IMR-90 (cell line): ENCODE results near the gene GPR33. TPM values are rescaled to one million over a fixed set of nuclear protein-coding genes. Genes with fewer than 3 reads are reported as not detected.

Experiments used
- ATAC-seq: fragments of 200-7000 bp; cut with Tn5 transposase; 2 replicates; pipeline ENCODE4 v1.9.1; 2020; ENCODE audit warnings: low read depth, mild to moderate bottlenecking, moderate library complexity
- BruUV-seq: library from RNA; stranded (reverse); fragments of 400-500 nt; replicated peaks from 2 replicates; lab custom pipeline; 2021; lab: Mats Ljungman, UMichigan
- CTCF ChIA-PET: fragments of 300-600 bp; formaldehyde crosslinking; extraction: SDS; loops from one replicate; lab custom pipeline; 2021; ENCODE audit warnings: antibody characterized with exemption; lab: Yijun Ruan, JAX
- POLR2A ChIA-PET: fragments of 300-600 bp; sonication (Branson Sonifier 250); formaldehyde crosslinking; loops from one replicate; lab custom pipeline; 2022; ENCODE audit warnings: antibody characterized with exemption; ENCODE audit not compliant: unreplicated experiment; lab: Charles Lee
- DNase-seq: peaks from one replicate; pipeline ENCODE4 v3.0.0; 2013
- H2AFZ ChIP-seq: replicated peaks from 2 replicates; pipeline ENCODE3; 2013; ENCODE audit warnings: low read length, mild to moderate bottlenecking; ENCODE audit not compliant: poor library complexity
- H2AK5ac ChIP-seq: 2 replicates; pipeline ENCODE4 v1.6.1; 2013; ENCODE audit warnings: low read depth, low read length, inconsistent platforms
- H2AK9ac ChIP-seq: replicated peaks from 2 replicates; pipeline ENCODE3; 2013; ENCODE audit warnings: mild to moderate bottlenecking, low read depth, low read length, moderate library complexity; ENCODE audit not compliant: poor library complexity
- H2BK120ac ChIP-seq: 2 replicates; pipeline ENCODE4 v1.6.1; 2013; ENCODE audit warnings: low read depth, low read length, inconsistent platforms
- H2BK15ac ChIP-seq: 3 replicates; pipeline ENCODE4 v1.6.1; 2013; ENCODE audit warnings: low read depth, low read length, inconsistent platforms
- H2BK20ac ChIP-seq: 2 replicates; pipeline ENCODE4 v1.6.1; 2013; ENCODE audit warnings: low read depth, mild to moderate bottlenecking, inconsistent platforms, low read length, moderate library complexity
- H2BK5ac ChIP-seq: 2 replicates; pipeline ENCODE4 v1.6.1; 2013; ENCODE audit warnings: mild to moderate bottlenecking, low read depth, low read length, inconsistent platforms; ENCODE audit not compliant: poor library complexity, severe bottlenecking
- H3K14ac ChIP-seq: replicated peaks from 2 replicates; pipeline ENCODE4 v1.6.1; 2013; ENCODE audit warnings: low read depth, low read length, inconsistent platforms
- H3K18ac ChIP-seq: 2 replicates; pipeline ENCODE4 v1.6.1; 2013; ENCODE audit warnings: low read depth, low read length, control low read depth
- H3K23ac ChIP-seq: 2 replicates; pipeline ENCODE4 v1.6.1; 2013; ENCODE audit warnings: low read depth, low read length, inconsistent platforms
- H3K27ac ChIP-seq: 2 replicates; pipeline ENCODE4 v1.5.1; 2013; ENCODE audit warnings: mild to moderate bottlenecking, control low read depth, low read length; ENCODE audit not compliant: insufficient read depth
- H3K27me3 ChIP-seq: 2 replicates; pipeline ENCODE4 v1.6.1; 2013; ENCODE audit warnings: low read length; ENCODE audit not compliant: control insufficient read depth, insufficient read depth
- H3K36me3 ChIP-seq: 2 replicates; pipeline ENCODE4 v1.6.1; 2013; ENCODE audit warnings: low read length, mixed read lengths; ENCODE audit not compliant: control insufficient read depth, insufficient read depth
- H3K4ac ChIP-seq: 2 replicates; pipeline ENCODE4 v1.6.1; 2013; ENCODE audit warnings: low read depth, low read length, inconsistent platforms
- H3K4me1 ChIP-seq: 2 replicates; pipeline ENCODE4 v1.6.1; 2013; ENCODE audit warnings: low read length, mixed read lengths; ENCODE audit not compliant: control insufficient read depth, insufficient read depth
- H3K4me2 ChIP-seq: 2 replicates; pipeline ENCODE4 v1.6.1; 2013; ENCODE audit warnings: low read depth, mild to moderate bottlenecking, control low read depth, low read length, moderate library complexity
- H3K4me3 ChIP-seq: 2 replicates; pipeline ENCODE4 v1.5.1; 2013; ENCODE audit warnings: low read depth, mild to moderate bottlenecking, control low read depth, low read length, moderate library complexity; ENCODE audit not compliant: insufficient read depth
- H3K56ac ChIP-seq: 2 replicates; pipeline ENCODE4 v1.6.1; 2013; ENCODE audit warnings: low read length, inconsistent platforms; ENCODE audit not compliant: insufficient read depth; ENCODE audit errors: extremely low read depth
- H3K79me1 ChIP-seq, 2 experiments: 2 replicates each; pipeline ENCODE4 v1.6.1; 2013; ENCODE audit warnings: low read length in 2 of 2, inconsistent platforms in 1 of 2, low read depth in 1 of 2
- H3K9ac ChIP-seq: 2 replicates; pipeline ENCODE4 v1.6.1; 2013; ENCODE audit warnings: low read depth, low read length, control low read depth
- H3K9me1 ChIP-seq: 2 replicates; pipeline ENCODE4 v1.6.1; 2013; ENCODE audit warnings: low read length, inconsistent platforms; ENCODE audit not compliant: insufficient read depth
- H3K9me3 ChIP-seq: 2 replicates; pipeline ENCODE4 v1.6.1; 2013; ENCODE audit warnings: low read length; ENCODE audit not compliant: control insufficient read depth, insufficient read depth
- H4K20me1 ChIP-seq: 2 replicates; pipeline ENCODE4 v1.6.1; 2013; ENCODE audit warnings: low read length, inconsistent platforms; ENCODE audit not compliant: insufficient read depth
- H4K5ac ChIP-seq: 2 replicates; pipeline ENCODE4 v1.6.1; 2013; ENCODE audit warnings: mild to moderate bottlenecking, low read depth, low read length, control low read depth
- H4K8ac ChIP-seq, 2 experiments: 2 replicates each; pipeline ENCODE4 v1.6.1; 2013; ENCODE audit warnings: low read depth in 2 of 2, low read length in 2 of 2, control low read depth in 1 of 2, inconsistent platforms in 1 of 2
- H4K91ac ChIP-seq: 2 replicates; pipeline ENCODE4 v1.6.1; 2013; ENCODE audit warnings: low read depth, low read length, inconsistent platforms; ENCODE audit not compliant: insufficient read depth
- CEBPB ChIP-seq: IDR thresholded peaks from 2 replicates; pipeline ENCODE4 v1.6.1; 2012; ENCODE audit warnings: low read depth, low read length, improper control_type of control experiment
- CHD1 ChIP-seq: IDR thresholded peaks from 2 replicates; pipeline ENCODE4 v1.6.1; 2012; ENCODE audit warnings: low read depth, low read length, improper control_type of control experiment
- FOS ChIP-seq: fragments of 150-350 bp; IDR thresholded peaks from 2 replicates; pipeline ENCODE4 v1.6.1; 2016; ENCODE audit warnings: low read depth, low read length
- MXI1 ChIP-seq: IDR thresholded peaks from 2 replicates; pipeline ENCODE4 v1.6.1; 2012; ENCODE audit warnings: low read depth, mild to moderate bottlenecking, low read length, moderate library complexity, borderline replicate concordance
- RFX5 ChIP-seq: IDR thresholded peaks from 2 replicates; pipeline ENCODE4 v1.8.0; 2012; ENCODE audit warnings: low read depth, mild to moderate bottlenecking, low read length, moderate library complexity
- SMC3 ChIP-seq: fragments of 150-350 bp; IDR thresholded peaks from 2 replicates; pipeline ENCODE4 v1.6.1; 2016; ENCODE audit warnings: low read depth, mild to moderate bottlenecking, antibody characterized with exemption, low read length, moderate library complexity
- WGBS, 2 experiments: methylation state at CpG; one replicate each; pipeline versions ENCODE4 v1.1.5 to v1.1.7; 2013; ENCODE audit warnings: missing lambda C conversion rate in 2 of 2; ENCODE audit not compliant: insufficient read length in 1 of 2; ENCODE audit errors: extremely low coverage in 2 of 2; 5-methylcytosine and 5-hydroxymethylcytosine counted together
- dilution Hi-C: fragments of 300-500 bp; cut with HindIII; formaldehyde crosslinking; loops from one replicate; pipeline ENCODE4 v1.14.3; 2018; ENCODE audit warnings: low sequenced_read_pairs; ENCODE audit not compliant: unreplicated experiment
- in situ Hi-C: fragments of 300-500 bp; cut with MboI; formaldehyde crosslinking; loops from 3 replicates; pipeline ENCODE4 v1.14.3; 2019; ENCODE audit warnings: low sequenced_read_pairs, inconsistent platforms, mixed read lengths
- intact Hi-C: fragments of 100-400 bp; cut with micrococcal nuclease; formaldehyde crosslinking; loops from 2 replicates; pipeline ENCODE4 v1.10.0; 2022
- polyA plus RNA-seq, 3 experiments: library from polyadenylated mRNA; depleted of rRNA; stranded (reverse); fragments of >200 nt; gene quantifications; 2 replicates each; pipeline ENCODE4 v1.2.3, GENCODE V29; 2012; ENCODE audit warnings: low replicate concordance in 1 of 3
- total RNA-seq: library from RNA; depleted of rRNA; stranded (reverse); fragments of >200 nt; gene quantifications from 2 replicates; pipeline ENCODE4 v1.2.3, GENCODE V29; 2012
- TF ChIP-seq, protein P1 (sequence below): conservative IDR thresholded peaks from 2 replicates; pipeline ENCODE4 v1.5.1; 2012; ENCODE audit warnings: mild to moderate bottlenecking, low read depth, low read length, improper control_type of control experiment

GPR33 gene
- total and polyA plus RNA-seq, 2 of the 4 experiments (the other 2 are of a cell fraction): not detected

DNA sequence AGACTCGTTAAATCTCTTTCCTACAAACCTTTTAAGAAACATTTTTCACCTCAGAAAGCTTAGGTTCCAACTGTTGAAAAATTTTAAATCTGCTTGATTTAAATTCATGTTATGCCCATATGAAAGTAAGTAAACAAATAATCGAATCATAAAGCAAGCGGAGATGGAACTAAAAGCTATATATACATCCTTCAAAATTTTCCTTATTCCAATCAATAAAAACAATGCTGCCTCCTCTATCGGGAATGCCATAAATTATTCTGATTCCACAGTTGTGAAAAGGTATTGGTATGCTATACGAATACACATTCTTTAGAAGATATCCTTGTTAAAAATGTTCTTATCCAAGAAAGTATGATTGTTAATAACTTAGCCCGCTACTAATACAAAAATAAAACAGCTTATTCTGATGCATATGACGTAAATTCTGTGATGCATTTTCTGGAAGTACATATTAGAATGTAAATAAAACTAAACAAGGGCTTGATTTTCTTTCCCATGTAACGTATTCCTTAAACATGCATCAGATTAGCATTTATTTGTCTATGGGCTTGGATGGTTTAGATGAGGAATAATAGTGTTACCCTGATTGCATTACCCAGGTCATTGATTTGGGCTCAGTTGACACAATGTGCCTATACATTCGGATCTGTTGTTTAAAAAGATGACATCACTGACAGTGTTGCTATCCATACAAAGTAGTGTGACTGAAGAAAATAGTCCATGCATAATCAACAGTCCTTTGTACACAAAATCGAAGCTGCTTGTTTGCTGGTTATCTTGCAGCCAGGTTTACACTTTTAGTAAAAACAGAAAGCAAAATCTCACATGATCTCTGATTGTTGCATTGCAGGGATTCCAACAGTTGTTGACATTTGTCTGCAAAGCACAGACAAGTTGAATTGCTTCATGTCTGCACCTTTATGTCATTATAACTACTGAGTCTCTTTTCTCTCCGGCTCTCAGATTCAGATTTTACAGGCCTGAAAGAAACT lies 29.9 kb downstream of the GPR33 start:
- peak overlapping the region; percentile 68; the same call in 1 of the 2 replicates for H4K5ac ChIP-seq
- no peak overlapping the region for H2BK20ac ChIP-seq
- H3K27ac ChIP-seq: no peak overlapping the region
- no peak overlapping the region for H3K18ac ChIP-seq
- peak overlapping the region; percentile 74; the same call in 1 of the 2 replicates for H3K4me2 ChIP-seq
- no TSS peak for BruUV-seq
- H2AK5ac ChIP-seq: no peak overlapping the region
- H2AFZ ChIP-seq: no peak overlapping the region
- H2BK15ac ChIP-seq: no peak overlapping the region
- ChIA-PET CTCF (interaction anchor here (1.4 kb wide), 1 partner anchor 9 kb away, joined by 3 read pairs; no protein-coding TSS in a partner anchor), POLR2A (interaction anchor here (0.7 kb wide), 1 partner anchor 614 kb away, joined by 3 read pairs; no protein-coding TSS in a partner anchor)
- H2BK120ac ChIP-seq: no peak overlapping the region
- peak overlapping the region; percentile 36; the same call in 1 of the 2 replicates for H3K9ac ChIP-seq
- H3K23ac ChIP-seq: no peak overlapping the region
- peaks cover 9% of the 10 kb centered on the region in 2 experiments; a peak in 3 of 4 replicates for H3K79me1 ChIP-seq
- intact Hi-C loops: loop anchor here (5.0 kb wide), 1 partner anchor 1104 kb away; no protein-coding TSS in a partner anchor
- 50% methylated on average over 1 of the region's 11 CpGs; no CpG with 5 or more reads in 1 of the 2 experiments for WGBS, 2 experiments
- peak overlapping the region; percentile 13 for H2BK5ac ChIP-seq
- no peak overlapping the region for H3K56ac ChIP-seq
- no peak overlapping the region; the same call in 1 of the 2 replicates for H3K14ac ChIP-seq
- no peak overlapping the region for H2AK9ac ChIP-seq
- no peaks in the 10 kb centered on the region for H3K27me3 ChIP-seq
- no peak overlapping the region for H3K4ac ChIP-seq
- H4K20me1 ChIP-seq: no peaks in the 10 kb centered on the region
- DNase-seq (no peak), ATAC-seq (no peak)
- H3K36me3 ChIP-seq: no peaks in the 10 kb centered on the region
- H4K91ac ChIP-seq: no peak overlapping the region
- dilution Hi-C loops: no loop called here
- peaks cover 2% of the 10 kb centered on the region; the same call in 1 of the 2 replicates for H3K4me1 ChIP-seq
- peak overlapping the region in 1 of 2 experiments; percentile 49; a peak in 3 of 4 replicates for H4K8ac ChIP-seq
- no peak overlapping the region for H3K4me3 ChIP-seq
- in situ Hi-C loops: no loop called here
- no peaks in the 10 kb centered on the region for H3K9me3 ChIP-seq
- no peaks in the 10 kb centered on the region for H3K9me1 ChIP-seq
- TF ChIP-seq CHD1: no peak
- TF ChIP-seq, protein P1, sequence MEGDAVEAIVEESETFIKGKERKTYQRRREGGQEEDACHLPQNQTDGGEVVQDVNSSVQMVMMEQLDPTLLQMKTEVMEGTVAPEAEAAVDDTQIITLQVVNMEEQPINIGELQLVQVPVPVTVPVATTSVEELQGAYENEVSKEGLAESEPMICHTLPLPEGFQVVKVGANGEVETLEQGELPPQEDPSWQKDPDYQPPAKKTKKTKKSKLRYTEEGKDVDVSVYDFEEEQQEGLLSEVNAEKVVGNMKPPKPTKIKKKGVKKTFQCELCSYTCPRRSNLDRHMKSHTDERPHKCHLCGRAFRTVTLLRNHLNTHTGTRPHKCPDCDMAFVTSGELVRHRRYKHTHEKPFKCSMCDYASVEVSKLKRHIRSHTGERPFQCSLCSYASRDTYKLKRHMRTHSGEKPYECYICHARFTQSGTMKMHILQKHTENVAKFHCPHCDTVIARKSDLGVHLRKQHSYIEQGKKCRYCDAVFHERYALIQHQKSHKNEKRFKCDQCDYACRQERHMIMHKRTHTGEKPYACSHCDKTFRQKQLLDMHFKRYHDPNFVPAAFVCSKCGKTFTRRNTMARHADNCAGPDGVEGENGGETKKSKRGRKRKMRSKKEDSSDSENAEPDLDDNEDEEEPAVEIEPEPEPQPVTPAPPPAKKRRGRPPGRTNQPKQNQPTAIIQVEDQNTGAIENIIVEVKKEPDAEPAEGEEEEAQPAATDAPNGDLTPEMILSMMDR: no peak
- no peak for TF ChIP-seq MXI1
- TF ChIP-seq FOS: no peak
- no peak for TF ChIP-seq RFX5
- TF ChIP-seq SMC3: no peak
- no peak for TF ChIP-seq CEBPB
